Trophoblast cell (in vitro differentiated cells and primary cell): ENCODE results near the gene CCDC126.

Source experiments
- DNase-seq, 2 donors: peaks; one replicate each; pipeline ENCODE4 v3.0.0-alpha.2; 2016
- H2AFZ ChIP-seq: 2 replicates; pipeline ENCODE4 v1.6.1; 2013; ENCODE audit warnings: low read length, moderate library complexity, mild to moderate bottlenecking; ENCODE audit not compliant: insufficient read depth, poor library complexity
- H2AK5ac ChIP-seq: 2 replicates; pipeline ENCODE4 v1.6.1; 2013; ENCODE audit warnings: mild to moderate bottlenecking, low read length
- H2BK120ac ChIP-seq: 2 replicates; pipeline ENCODE4 v1.6.1; 2013; ENCODE audit warnings: low read length, mild to moderate bottlenecking, moderate library complexity; ENCODE audit not compliant: insufficient read depth, poor library complexity
- H2BK12ac ChIP-seq: 2 replicates; pipeline ENCODE4 v1.6.1; 2013; ENCODE audit warnings: mild to moderate bottlenecking, low read length, moderate library complexity
- H2BK5ac ChIP-seq: 2 replicates; pipeline ENCODE4 v1.6.1; 2013; ENCODE audit warnings: low read length, low read depth, moderate library complexity, mild to moderate bottlenecking; ENCODE audit not compliant: poor library complexity
- H3K14ac ChIP-seq: 2 replicates; pipeline ENCODE4 v1.6.1; 2013; ENCODE audit warnings: mild to moderate bottlenecking, low read length
- H3K18ac ChIP-seq: 2 replicates; pipeline ENCODE4 v1.6.1; 2013; ENCODE audit warnings: mild to moderate bottlenecking, low read length
- H3K23ac ChIP-seq: 2 replicates; pipeline ENCODE4 v1.6.1; 2013; ENCODE audit warnings: low read length
- H3K27ac ChIP-seq: 2 replicates; pipeline ENCODE4 v1.5.1; 2013; ENCODE audit warnings: low read depth, mild to moderate bottlenecking, inconsistent platforms, low read length, moderate library complexity
- H3K27me3 ChIP-seq: 2 replicates; pipeline ENCODE4 v1.6.1; 2013; ENCODE audit warnings: inconsistent platforms, mild to moderate bottlenecking, low read length, moderate library complexity; ENCODE audit not compliant: insufficient read depth
- H3K36me3 ChIP-seq, 2 experiments: 1 replicate in 1 of 2; 2 replicates in 1 of 2; pipeline ENCODE4 v1.6.1; 2013; ENCODE audit warnings: low read length in 2 of 2, mild to moderate bottlenecking in 2 of 2, moderate library complexity in 1 of 2; ENCODE audit not compliant: insufficient read depth in 2 of 2, control insufficient read depth in 1 of 2
- H3K4ac ChIP-seq: 2 replicates; pipeline ENCODE4 v1.6.1; 2013; ENCODE audit warnings: low read depth, mild to moderate bottlenecking, low read length, moderate library complexity
- H3K4me1 ChIP-seq, 2 experiments: 1 replicate in 1 of 2; 2 replicates in 1 of 2; pipeline ENCODE4 v1.6.1; 2013; ENCODE audit warnings: low read length in 2 of 2, mild to moderate bottlenecking in 2 of 2, moderate library complexity in 1 of 2; ENCODE audit not compliant: insufficient read depth in 2 of 2, control insufficient read depth in 1 of 2
- H3K4me2 ChIP-seq: 2 replicates; pipeline ENCODE4 v1.6.1; 2013; ENCODE audit warnings: inconsistent platforms, mild to moderate bottlenecking, low read length, moderate library complexity
- H3K4me3 ChIP-seq: 2 replicates; pipeline ENCODE4 v1.5.1; 2013; ENCODE audit warnings: mild to moderate bottlenecking, low read depth, low read length, inconsistent platforms
- H3K79me1 ChIP-seq: one replicate; pipeline ENCODE4 v1.6.1; 2013; ENCODE audit warnings: low read length
- H3K79me2 ChIP-seq: 2 replicates; pipeline ENCODE4 v1.6.1; 2013; ENCODE audit warnings: low read length, mild to moderate bottlenecking; ENCODE audit not compliant: control insufficient read depth, insufficient read depth, poor library complexity
- H3K9ac ChIP-seq: 2 replicates; pipeline ENCODE4 v1.6.1; 2013; ENCODE audit warnings: mild to moderate bottlenecking, low read length
- H3K9me3 ChIP-seq: 2 replicates; pipeline ENCODE4 v1.6.1; 2013; ENCODE audit warnings: low read depth, mild to moderate bottlenecking, control low read depth, inconsistent platforms, low read length; ENCODE audit not compliant: insufficient read depth
- H4K12ac ChIP-seq: 2 replicates; pipeline ENCODE4 v1.6.1; 2013; ENCODE audit warnings: low read depth, mild to moderate bottlenecking, low read length, moderate library complexity
- H4K8ac ChIP-seq: 2 replicates; pipeline ENCODE4 v1.6.1; 2013; ENCODE audit warnings: low read depth, mild to moderate bottlenecking, low read length, moderate library complexity
- H4K91ac ChIP-seq: one replicate; pipeline ENCODE4 v1.6.1; 2013; ENCODE audit warnings: low read depth, mild to moderate bottlenecking, low read length, moderate library complexity
- WGBS: extraction: QIAGEN DNeasy Blood & Tissue Kit; methylation state at CpG from one replicate; pipeline ENCODE4 v1.1.7; 2013; ENCODE audit warnings: missing lambda C conversion rate; ENCODE audit not compliant: insufficient read length, insufficient coverage; ENCODE audit errors: extremely low coverage; 5-methylcytosine and 5-hydroxymethylcytosine counted together

Gene CCDC126

GRCh38 chr7:23619141-23619540 lies 22.0 kb downstream of the CCDC126 start:
- no peak overlapping the region for H4K12ac ChIP-seq
- no peak overlapping the region for H2BK5ac ChIP-seq
- no peak overlapping the region for H4K8ac ChIP-seq
- H3K79me2 ChIP-seq: no peaks in the 10 kb centered on the region
- peaks cover 0 to 2% of the 10 kb centered on the region in 2 experiments for H3K4me1 ChIP-seq
- no peak overlapping the region for H3K18ac ChIP-seq
- no peak overlapping the region for H4K91ac ChIP-seq
- no peaks in the 10 kb centered on the region for H3K9me3 ChIP-seq
- H3K79me1 ChIP-seq: no peaks in the 10 kb centered on the region
- H3K27ac ChIP-seq: no peak overlapping the region
- H3K14ac ChIP-seq: no peak overlapping the region
- H3K4me3 ChIP-seq: no peak overlapping the region
- no peak overlapping the region for H2AK5ac ChIP-seq
- H2BK12ac ChIP-seq: no peak overlapping the region
- H3K4ac ChIP-seq: no peak overlapping the region
- H2AFZ ChIP-seq: no peak overlapping the region
- H2BK120ac ChIP-seq: no peak overlapping the region
- no peak overlapping the region for H3K23ac ChIP-seq
- H3K4me2 ChIP-seq: no peak overlapping the region
- no peaks in the 10 kb centered on the region for H3K27me3 ChIP-seq
- peaks cover 0 to 2% of the 10 kb centered on the region in 2 experiments for H3K36me3 ChIP-seq
- WGBS: no CpG with 5 or more reads among the region's 4 CpGs
- H3K9ac ChIP-seq: no peak overlapping the region
- no peak for DNase-seq

DNA sequence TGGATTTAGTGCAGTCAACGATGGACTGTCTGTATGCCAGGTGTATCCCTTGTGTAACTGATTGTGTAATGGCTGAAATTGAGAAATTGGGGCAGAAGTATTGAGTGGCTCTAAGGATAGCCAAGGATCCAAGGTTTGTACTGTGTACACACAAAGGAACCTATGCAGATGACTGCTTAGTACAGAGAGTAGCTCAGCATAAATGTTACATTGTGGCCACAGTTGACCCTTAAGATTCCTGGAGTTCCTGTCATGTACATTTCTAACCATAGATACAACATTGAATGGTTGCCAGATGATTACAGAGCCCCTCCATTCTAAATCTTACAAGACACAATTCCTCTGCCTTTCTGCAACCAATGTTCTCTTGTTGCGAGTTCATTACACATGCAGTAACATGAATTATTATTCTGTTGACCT lies 25.3 kb downstream of the CCDC126 start:
- H2BK120ac ChIP-seq: no peak overlapping the region

DNA sequence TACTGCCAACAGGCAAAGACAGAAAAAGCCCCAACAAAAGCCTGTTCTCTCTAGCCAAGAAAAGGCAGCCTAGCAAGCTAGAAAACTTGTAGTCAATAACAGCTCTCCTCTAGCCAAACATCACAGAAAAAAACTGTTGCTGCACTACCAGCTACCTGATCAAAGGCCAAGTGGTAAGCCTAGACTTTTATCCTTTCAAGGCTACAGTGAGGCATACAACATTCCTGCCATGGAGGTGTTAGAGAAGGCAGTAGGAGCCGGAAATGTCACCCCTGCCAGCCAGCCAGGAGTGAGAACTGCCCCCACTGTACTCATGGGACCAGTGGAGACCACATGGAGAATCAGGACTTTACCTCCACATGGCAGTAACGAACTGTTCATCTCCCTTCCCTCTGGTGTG lies 31.2 kb downstream of the CCDC126 start:
- H3K27me3 ChIP-seq: no peaks in the 10 kb centered on the region
- no peak overlapping the region for H4K12ac ChIP-seq
- no peak overlapping the region for H2BK12ac ChIP-seq
- H2BK5ac ChIP-seq: no peak overlapping the region
- no peak overlapping the region for H3K14ac ChIP-seq
- no peak overlapping the region for H3K4me2 ChIP-seq
- H3K23ac ChIP-seq: no peak overlapping the region
- H4K8ac ChIP-seq: no peak overlapping the region
- no peak overlapping the region for H3K4ac ChIP-seq
- peaks cover 5 to 7% of the 10 kb centered on the region in 2 experiments for H3K36me3 ChIP-seq
- H2AK5ac ChIP-seq: no peak overlapping the region
- no peaks in the 10 kb centered on the region for H3K79me2 ChIP-seq
- no peak overlapping the region for H2BK120ac ChIP-seq
- no peak overlapping the region for H3K27ac ChIP-seq
- H3K18ac ChIP-seq: no peak overlapping the region
- no peaks in the 10 kb centered on the region for H3K9me3 ChIP-seq
- no peak overlapping the region for H3K9ac ChIP-seq
- H3K79me1 ChIP-seq: no peaks in the 10 kb centered on the region
- DNase-seq: no peak
- no peak overlapping the region for H4K91ac ChIP-seq
- H2AFZ ChIP-seq: no peak overlapping the region
- H3K4me3 ChIP-seq: no peak overlapping the region
- no CpG with 5 or more reads among the region's 2 CpGs for WGBS
- no peaks in the 10 kb centered on the region for H3K4me1 ChIP-seq

More for the DNA sequence above, 25.3 kb downstream of the CCDC126 start:
- no peak overlapping the region for H2BK12ac ChIP-seq
- DNase-seq: peak; percentile 1 to 77
- WGBS: no CpG with 5 or more reads among the region's 2 CpGs
- H3K9me3 ChIP-seq: no peaks in the 10 kb centered on the region
- H2AFZ ChIP-seq: no peak overlapping the region
- H3K14ac ChIP-seq: no peak overlapping the region
- peaks cover 0 to 2% of the 10 kb centered on the region in 2 experiments for H3K4me1 ChIP-seq
- no peaks in the 10 kb centered on the region for H3K27me3 ChIP-seq
- no peak overlapping the region for H3K23ac ChIP-seq
- H4K12ac ChIP-seq: no peak overlapping the region
- no peak overlapping the region for H4K8ac ChIP-seq
- no peak overlapping the region for H3K4me2 ChIP-seq
- H2AK5ac ChIP-seq: no peak overlapping the region
- H3K79me2 ChIP-seq: no peaks in the 10 kb centered on the region
- peaks cover 0 to 3% of the 10 kb centered on the region in 2 experiments for H3K36me3 ChIP-seq
- H3K79me1 ChIP-seq: no peaks in the 10 kb centered on the region
- no peak overlapping the region for H3K4me3 ChIP-seq
- H3K18ac ChIP-seq: no peak overlapping the region
- H3K4ac ChIP-seq: no peak overlapping the region
- H3K9ac ChIP-seq: no peak overlapping the region
- no peak overlapping the region for H2BK5ac ChIP-seq
- H3K27ac ChIP-seq: no peak overlapping the region
- H4K91ac ChIP-seq: no peak overlapping the region

GRCh38 chr7:23633417-23633816 lies 36.2 kb downstream of the CCDC126 start:
- Histone ChIP-seq H3K9ac (no peak overlapping the region), H3K4me2 (no peak overlapping the region), H4K91ac (no peak overlapping the region), H2BK5ac (no peak overlapping the region), H3K18ac (no peak overlapping the region), H4K8ac (no peak overlapping the region), H2AK5ac (no peak overlapping the region), H2BK12ac (no peak overlapping the region), H3K23ac (no peak overlapping the region), H3K9me3 (no peaks in the 10 kb centered on the region), H3K14ac (no peak overlapping the region), H3K36me3 (peaks cover 4 to 7% of the 10 kb centered on the region in 2 experiments), H4K12ac (no peak overlapping the region), H3K4me1 (no peaks in the 10 kb centered on the region), H3K27ac (no peak overlapping the region), H2BK120ac (no peak overlapping the region), H2AFZ (no peak overlapping the region), H3K4me3 (no peak overlapping the region), H3K4ac (no peak overlapping the region), H3K79me1 (no peaks in the 10 kb centered on the region), H3K79me2 (no peaks in the 10 kb centered on the region), H3K27me3 (no peaks in the 10 kb centered on the region)
- no CpG with 5 or more reads among the region's 7 CpGs for WGBS
- no peak for DNase-seq
